GM08714 (cell line): ENCODE measurements around the gene POP7.
"Not testable (repeated sequence)": the region's sequence is repeated elsewhere in the genome, so short reads cannot be mapped to it uniquely, and the experiment has no call there.

Experiments
- H3K4me3 ChIP-seq: fragments of 200-500 bp; sonication (Bioruptor generic); 2 replicates; pipeline ENCODE4 v1.5.1; 2014; ENCODE audit warnings: mild to moderate bottlenecking, low read length, inconsistent platforms
- ZNF274 ChIP-seq: IDR thresholded peaks from 2 replicates; pipeline ENCODE4 v1.6.1; 2012; ENCODE audit warnings: mild to moderate bottlenecking, low read depth, low read length

POP7 gene

GRCh38 chr7:100693312-100694097, 12.4 kb upstream of the POP7 start:
- no peak for TF ChIP-seq ZNF274
- peak overlapping the region; percentile 88 for H3K4me3 ChIP-seq

- H3K4me3 ChIP-seq: peak within 1 kb of the TSS; percentile 88
- TF ChIP-seq ZNF274: no peak
Observed at GRCh38 chr7:100694098-100694745, 11.7 kb upstream of the POP7 start, which contains the start of gene GIGYF1. TSS of gene GIGYF1 (minus strand) at chr7:100694250. CDS start at chr7:100688238, 6,012 bp downstream.

- no peak for TF ChIP-seq ZNF274
- H3K4me3 ChIP-seq: peak overlapping the region; percentile 12; the same call in 1 of the 2 replicates
Observed at GRCh38 chr7:100696123-100696521, 9.8 kb upstream of the POP7 start.

GRCh38 chr7:100699018-100699417, 6.9 kb upstream of the POP7 start:
- TF ChIP-seq ZNF274: no peak
- no peak overlapping the region for H3K4me3 ChIP-seq

GRCh38 chr7:100701089-100701488, 4.8 kb upstream of the POP7 start:
- H3K4me3 ChIP-seq: not testable (repeated sequence)

- peak overlapping the region; percentile 77 for H3K4me3 ChIP-seq
- TF ChIP-seq ZNF274: no peak
Observed at GRCh38 chr7:100705320-100705752, 585 bp upstream of the POP7 start.

GRCh38 chr7:100706672-100707311, 871 bp downstream of the POP7 start:
- no peak for TF ChIP-seq ZNF274
- H3K4me3 ChIP-seq: peak overlapping the region; percentile 84

GRCh38 chr7:100708395-100708794, 2.5 kb downstream of the POP7 start:
- no peak overlapping the region for H3K4me3 ChIP-seq
- TF ChIP-seq ZNF274: no peak

- no peak for TF ChIP-seq ZNF274
Observed at GRCh38 chr7:100710452-100710851, 4.5 kb downstream of the POP7 start.

GRCh38 chr7:100711369-100711768, 5.4 kb downstream of the POP7 start:
- TF ChIP-seq ZNF274: no peak
- H3K4me3 ChIP-seq: no peak overlapping the region

More at GRCh38 chr7:100710452-100710851, 4.5 kb downstream of the POP7 start:
- no peak overlapping the region for H3K4me3 ChIP-seq

- no peak for TF ChIP-seq ZNF274
- H3K4me3 ChIP-seq: no peak overlapping the region
Observed at GRCh38 chr7:100714725-100715124, 8.8 kb downstream of the POP7 start.

GRCh38 chr7:100717073-100717472, 11.2 kb downstream of the POP7 start:
- not testable (repeated sequence) for H3K4me3 ChIP-seq

GRCh38 chr7:100719523-100720278, 13.8 kb downstream of the POP7 start:
- H3K4me3 ChIP-seq: no peak overlapping the region
- no peak for TF ChIP-seq ZNF274

- H3K4me3 ChIP-seq: no peak within 1 kb of the TSS
- TF ChIP-seq ZNF274: no peak
Observed at GRCh38 chr7:100720279-100720670, 14.4 kb downstream of the POP7 start, which contains the start of gene EPO. TSS of gene EPO (plus strand) at chr7:100720468. CDS start at chr7:100720981, 513 bp downstream.
